ENCODE data around the gene TNNT2.

- TF ChIP-seq CTCF (IDR thresholded peaks at IDR 0.05) (no peak), POLR2AphosphoS5 (IDR thresholded peaks at IDR 0.05; ENCODE audit: low read depth, low read length) (no peak)
- TF ChIP-seq, protein P1, sequence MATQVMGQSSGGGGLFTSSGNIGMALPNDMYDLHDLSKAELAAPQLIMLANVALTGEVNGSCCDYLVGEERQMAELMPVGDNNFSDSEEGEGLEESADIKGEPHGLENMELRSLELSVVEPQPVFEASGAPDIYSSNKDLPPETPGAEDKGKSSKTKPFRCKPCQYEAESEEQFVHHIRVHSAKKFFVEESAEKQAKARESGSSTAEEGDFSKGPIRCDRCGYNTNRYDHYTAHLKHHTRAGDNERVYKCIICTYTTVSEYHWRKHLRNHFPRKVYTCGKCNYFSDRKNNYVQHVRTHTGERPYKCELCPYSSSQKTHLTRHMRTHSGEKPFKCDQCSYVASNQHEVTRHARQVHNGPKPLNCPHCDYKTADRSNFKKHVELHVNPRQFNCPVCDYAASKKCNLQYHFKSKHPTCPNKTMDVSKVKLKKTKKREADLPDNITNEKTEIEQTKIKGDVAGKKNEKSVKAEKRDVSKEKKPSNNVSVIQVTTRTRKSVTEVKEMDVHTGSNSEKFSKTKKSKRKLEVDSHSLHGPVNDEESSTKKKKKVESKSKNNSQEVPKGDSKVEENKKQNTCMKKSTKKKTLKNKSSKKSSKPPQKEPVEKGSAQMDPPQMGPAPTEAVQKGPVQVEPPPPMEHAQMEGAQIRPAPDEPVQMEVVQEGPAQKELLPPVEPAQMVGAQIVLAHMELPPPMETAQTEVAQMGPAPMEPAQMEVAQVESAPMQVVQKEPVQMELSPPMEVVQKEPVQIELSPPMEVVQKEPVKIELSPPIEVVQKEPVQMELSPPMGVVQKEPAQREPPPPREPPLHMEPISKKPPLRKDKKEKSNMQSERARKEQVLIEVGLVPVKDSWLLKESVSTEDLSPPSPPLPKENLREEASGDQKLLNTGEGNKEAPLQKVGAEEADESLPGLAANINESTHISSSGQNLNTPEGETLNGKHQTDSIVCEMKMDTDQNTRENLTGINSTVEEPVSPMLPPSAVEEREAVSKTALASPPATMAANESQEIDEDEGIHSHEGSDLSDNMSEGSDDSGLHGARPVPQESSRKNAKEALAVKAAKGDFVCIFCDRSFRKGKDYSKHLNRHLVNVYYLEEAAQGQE (IDR thresholded peaks at IDR 0.05; ENCODE audit: insufficient read depth in 1 of 2, low read depth in 2 of 2, low read length in 1 of 2) = no peak
Observed at GRCh38 chr1:201419746-201420607, 42.5 kb upstream of the TNNT2 start.

All from Panc1 (cell line).